Adrenal gland (tissue), 12 donors: Measurements from ENCODE around the gene ENG. TPM values are rescaled to one million over a fixed set of nuclear protein-coding genes. Genes with fewer than 3 reads are reported as not detected.

Experiments
- DNase-seq, 7 donors: peaks; one replicate each; pipeline ENCODE4 v3.0.0-alpha.2; 2019 to 2020
- H3K27ac ChIP-seq, 5 donors: fragments of 200-600 bp; sonication (generic) in 4 of 5; 1 replicate in 3 of 5; 2 replicates in 2 of 5; pipeline versions ENCODE4 v1.5.1 to v1.8.0; 2016 to 2020; ENCODE audit warnings: mild to moderate bottlenecking in 1 of 5
- H3K27me3 ChIP-seq: fragments of 200-600 bp; 2 replicates; pipeline ENCODE4 v1.8.0; 2021
- H3K36me3 ChIP-seq, 2 donors: fragments of 200-600 bp; replicated peaks in 1 of 2; 1 replicate in 1 of 2; 2 replicates in 1 of 2; pipeline versions ENCODE4 v1.5.1 to v1.8.0; 2018 to 2022
- H3K4me1 ChIP-seq, 2 donors: fragments of 200-600 bp; replicated peaks in 1 of 2; 1 replicate in 1 of 2; 2 replicates in 1 of 2; pipeline versions ENCODE4 v1.5.1 to v1.8.0; 2018 to 2021
- H3K4me3 ChIP-seq, 4 donors: fragments of 200-600 bp; sonication (generic) in 3 of 4; one replicate each; pipeline ENCODE4 v1.5.1; 2016 to 2018
- H3K9me3 ChIP-seq, 3 donors: fragments of 200-600 bp; sonication (generic) in 1 of 3; replicated peaks in 1 of 3; 1 replicate in 2 of 3; 2 replicates in 1 of 3; pipeline versions ENCODE4 v1.5.1 to v1.8.0; 2016 to 2021
- CTCF ChIP-seq, 6 experiments: fragments of 450-650 bp in 4 of 6; fragments of 200-600 bp in 2 of 6; sonication (generic) in 1 of 6; IDR thresholded peaks; 1 replicate in 5 of 6; 2 replicates in 1 of 6; pipeline versions ENCODE4 v1.5.1 to v1.8.0; 2016 to 2021; ENCODE audit warnings: antibody characterized with exemption in 6 of 6, mild to moderate bottlenecking in 2 of 6, moderate library complexity in 1 of 6
- POLR2A ChIP-seq, 2 donors: fragments of 450-650 bp; IDR thresholded peaks; one replicate each; pipeline ENCODE4 v1.6.1; 2017; ENCODE audit warnings: antibody characterized with exemption in 2 of 2, mild to moderate bottlenecking in 2 of 2, moderate library complexity in 1 of 2
- WGBS, 4 donors: extraction: QIAGEN DNeasy Blood & Tissue Kit in 2 of 4; methylation state at CpG; one replicate each; pipeline versions ENCODE4 v1.1.5 to v1.1.7; 2013 to 2017; 5-methylcytosine and 5-hydroxymethylcytosine counted together
- intact Hi-C, 2 donors: fragments of 100-400 bp; cut with DNase I; formaldehyde crosslinking; loops; one replicate each; pipeline versions ENCODE4 v1.14.1 to v1.15.0; 2022 to 2023
- polyA plus RNA-seq, 3 donors: library from polyadenylated mRNA; stranded (reverse); fragments of 200-250 nt in 2 of 3; fragments of 350-450 nt in 1 of 3; fragmentation: Illumina TruSeq in 1 of 3; extraction: RNeasy Lipid Tissue Mini Kit (QIAGEN cat#74804) in 1 of 3; gene quantifications; one replicate each; pipeline ENCODE4 v1.2.3, GENCODE V29; 2013 to 2014
- total RNA-seq, 9 donors: library from RNA; depleted of rRNA in 4 of 9; stranded (reverse); fragments of >200 nt in 4 of 9; fragments of 120-200 nt in 1 of 9; fragmentation: NEBNext Ultra II Directional in 1 of 9; extraction: Animal tissue kit (Norgen Biotek cat#: 25700) in 1 of 9; gene quantifications; one replicate each; pipeline versions ENCODE4 v1.1.0 to v1.2.4, GENCODE V29; 2013 to 2023
- donor health status: healthy with polysubstance abuse.
- donor health status: Bipolar disorder and iron deficiency.
- donor health status: DM: yes; HTN: yes; CAD: no.
- donor health status: DM: no; HTN: no; CAD: no.
- donor health status: DM: no; HTN: no; CAD: no.
- donor health status: DM: yes; HTN: yes; CAD: no.

ENG gene
- total and polyA plus RNA-seq, 12 donors = 4.3 to 214 (median 106) TPM

- intact Hi-C loops = no loop called here
- Histone ChIP-seq H3K36me3 (peaks cover 0 to 61% of the 10 kb centered on the region in 2 donors), H3K27me3 (no peaks in the 10 kb centered on the region), H3K4me3 (no peak overlapping the region), H3K4me1 (peaks cover 0 to 10% of the 10 kb centered on the region in 2 donors), H3K27ac (peak overlapping the region in 1 of 5 donors; percentile 16), H3K9me3 (no peaks in the 10 kb centered on the region)
- DNase-seq = no peak
- TF ChIP-seq CTCF (IDR thresholded peaks at IDR 0.05) (no peak), POLR2A (IDR thresholded peaks at IDR 0.05) (no peak)
- WGBS, 4 donors = 94 to 98% (median 96%) methylated on average over 11 to 18 of the region's 18 CpGs
These were observed 32.0 kb upstream of the ENG start for GRCh38 chr9:127886401-127886972.

- Histone ChIP-seq H3K9me3 (no peaks in the 10 kb centered on the region), H3K27ac (peak overlapping the region in 1 of 5 donors; percentile 29), H3K4me1 (peaks cover 0 to 10% of the 10 kb centered on the region in 2 donors), H3K36me3 (peaks cover 0 to 55% of the 10 kb centered on the region in 2 donors), H3K4me3 (no peak overlapping the region), H3K27me3 (no peaks in the 10 kb centered on the region)
- TF ChIP-seq POLR2A (IDR thresholded peaks at IDR 0.05) (no peak), CTCF (IDR thresholded peaks at IDR 0.05) (no peak)
- intact Hi-C loops = no loop called here
- no peak for DNase-seq
- WGBS, 4 donors = 80 to 90% (median 82%) methylated on average over 7 to 13 of the region's 13 CpGs
These were observed 31.2 kb upstream of the ENG start for GRCh38 chr9:127885508-127886281.

GRCh38 chr9:127884976-127885490, 30.6 kb upstream of the ENG start:
- Histone ChIP-seq H3K9me3 (no peaks in the 10 kb centered on the region), H3K4me3 (no peak overlapping the region), H3K36me3 (peaks cover 0 to 49% of the 10 kb centered on the region in 2 donors), H3K27me3 (no peaks in the 10 kb centered on the region), H3K4me1 (peaks cover 0 to 10% of the 10 kb centered on the region in 2 donors), H3K27ac (peak overlapping the region in 2 of 5 donors; percentile 21 to 29)
- intact Hi-C loops = no loop called here
- 81 to 84% (median 82%) methylated on average over 6 to 15 of the region's 15 CpGs; no CpG with 5 or more reads in 1 of the 4 donors for WGBS, 4 donors
- TF ChIP-seq CTCF (IDR thresholded peaks at IDR 0.05) (no peak), POLR2A (IDR thresholded peaks at IDR 0.05) (no peak)
- DNase-seq = no peak

- H3K27ac ChIP-seq = peak overlapping the region in 2 of 5 donors; percentile 21 to 35
- TF ChIP-seq POLR2A (IDR thresholded peaks at IDR 0.05) (no peak), CTCF (IDR thresholded peaks at IDR 0.05) (no peak)
- intact Hi-C loops = no loop called here
- no peaks in the 10 kb centered on the region for H3K27me3 ChIP-seq
- no peaks in the 10 kb centered on the region for H3K9me3 ChIP-seq
- 35 to 46% (median 43%) methylated on average over 7 to 11 of the region's 11 CpGs for WGBS, 4 donors
- peak; percentile 51 to 74 (median 72) for DNase-seq
- peaks cover 0 to 43% of the 10 kb centered on the region in 2 donors for H3K36me3 ChIP-seq
- H3K4me1 ChIP-seq = peaks cover 0 to 10% of the 10 kb centered on the region in 2 donors
- H3K4me3 ChIP-seq = no peak overlapping the region
These were observed 30.0 kb upstream of the ENG start for GRCh38 chr9:127884427-127884911.
